Stimulated activated CD8-positive, alpha-beta memory T cell treated with anti-CD3 and anti-CD28 coated beads, Interleukin-12 subunit alpha, Interleukin-12 subunit beta, amount 100 ng/mL, for 1 hour (primary cell): ENCODE data around the gene YIPF6.
"Not testable (repeated sequence)": the region's sequence is repeated elsewhere in the genome, so short reads cannot be mapped to it uniquely, and the experiment has no call there.

ENCODE experiments used
- DNase-seq: peaks from one replicate; pipeline ENCODE4 v3.0.0-alpha.2; 2020; ENCODE audit warnings: low read depth

Gene YIPF6

DNA sequence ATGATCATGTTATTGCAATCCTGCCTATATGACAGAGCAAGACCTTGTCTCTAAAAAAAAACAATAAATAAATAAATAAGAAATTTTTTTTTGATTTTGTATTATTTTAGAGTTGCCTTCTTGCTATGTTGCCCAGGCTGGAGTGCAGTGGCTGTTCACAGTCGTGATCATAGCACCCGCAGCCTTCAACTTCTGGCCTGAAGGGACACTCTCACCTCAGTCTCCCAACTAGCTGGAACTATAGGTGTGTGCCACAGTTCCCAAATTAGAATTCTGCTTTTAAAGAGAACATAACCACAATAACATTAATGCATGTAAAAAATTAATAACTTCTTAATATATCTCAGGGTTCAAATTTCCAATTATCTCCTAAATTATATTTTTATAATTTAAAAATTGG is 7.8 kb downstream of the YIPF6 start:
- no peak for DNase-seq

DNA sequence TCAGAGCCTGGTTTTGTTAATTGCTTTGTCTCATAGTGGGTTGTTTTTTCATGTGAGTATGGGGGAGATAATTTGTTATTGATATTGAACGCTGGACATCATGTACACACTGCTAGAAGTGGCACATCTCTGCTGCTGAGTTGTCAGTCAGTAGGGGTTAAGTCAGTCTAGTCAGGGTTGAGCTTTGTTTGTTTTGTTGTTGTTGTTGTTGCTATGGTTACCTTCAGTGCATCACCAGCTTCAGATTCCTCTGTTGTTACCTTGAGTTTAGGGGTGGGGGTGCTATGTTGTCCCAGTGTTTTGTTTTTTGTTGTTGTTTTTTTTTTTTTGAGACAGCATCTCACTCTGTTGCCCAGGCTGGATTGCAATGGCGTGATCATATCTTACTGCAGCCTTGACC is 9.9 kb downstream of the YIPF6 start:
- no peak for DNase-seq

DNA sequence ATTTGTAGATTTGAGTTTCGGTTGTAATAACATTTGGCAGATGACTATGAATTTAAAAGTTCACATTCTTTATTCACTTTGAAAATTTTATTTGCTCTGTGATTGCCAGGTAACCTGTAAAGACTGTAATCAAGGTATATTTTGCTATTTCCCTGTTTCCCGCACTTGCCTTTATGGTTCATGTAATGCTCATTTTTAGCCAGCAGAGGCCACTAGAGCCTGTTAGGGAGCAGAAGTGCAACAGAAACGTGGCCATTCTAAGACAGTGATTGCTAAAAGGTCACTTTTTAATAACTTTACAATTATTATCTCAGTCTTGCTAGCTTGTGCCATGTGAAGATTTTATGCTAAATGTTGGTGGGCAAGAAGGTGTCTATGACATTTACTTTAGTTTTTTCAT is 12.4 kb downstream of the YIPF6 start:
- DNase-seq = no peak

DNA sequence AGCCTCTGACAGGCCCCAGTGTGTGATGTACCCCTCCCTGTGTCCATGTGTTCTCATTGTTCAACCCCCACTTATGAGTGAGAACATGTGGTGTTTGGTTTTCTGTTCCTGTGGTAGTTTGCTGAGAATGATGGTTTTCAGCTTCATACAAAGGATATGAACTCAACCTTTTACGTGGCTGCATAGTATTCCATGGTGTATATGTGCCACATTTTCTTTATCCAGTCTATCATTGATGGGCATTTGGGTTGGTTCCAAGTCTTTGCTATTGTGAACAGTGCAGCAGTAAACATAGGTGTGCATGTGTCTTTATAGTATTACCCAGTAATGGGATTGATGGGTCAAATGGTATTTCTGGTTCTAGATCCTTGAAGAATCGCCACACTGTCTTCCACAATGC is 25.8 kb downstream of the YIPF6 start:
- DNase-seq = not testable (repeated sequence)

DNA sequence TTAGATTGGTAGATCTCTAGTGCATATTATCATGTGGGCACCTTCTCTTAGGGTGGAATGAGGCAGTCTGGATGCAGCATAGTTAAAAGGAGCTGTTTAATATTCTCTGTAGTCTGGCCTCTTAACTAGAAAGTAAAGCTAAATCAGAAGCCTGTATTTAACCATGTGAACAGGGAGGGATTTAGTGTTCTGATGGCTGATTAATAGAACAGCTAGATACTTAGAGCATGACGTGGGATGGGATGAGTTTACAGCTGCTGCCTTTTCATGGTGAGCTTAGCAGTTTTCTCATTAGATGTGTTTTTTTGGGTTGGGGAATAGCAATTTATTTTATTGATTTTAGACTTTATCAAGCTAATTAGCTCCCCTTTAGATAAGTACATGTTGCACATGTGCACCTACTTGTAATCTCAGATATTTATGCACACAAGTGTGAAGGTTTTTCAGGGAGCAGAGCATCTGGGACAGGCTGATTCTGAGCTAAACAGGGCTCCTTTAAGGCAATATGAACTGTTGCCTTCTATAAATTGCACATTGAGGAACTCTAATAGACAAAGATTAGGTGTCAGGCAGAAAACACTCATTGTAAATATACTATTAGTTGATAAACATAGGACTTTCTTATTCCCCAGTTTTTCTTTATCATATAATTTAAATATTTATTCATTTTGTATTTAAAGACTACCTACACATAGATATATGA is 34.1 kb downstream of the YIPF6 start:
- no peak for DNase-seq

DNA sequence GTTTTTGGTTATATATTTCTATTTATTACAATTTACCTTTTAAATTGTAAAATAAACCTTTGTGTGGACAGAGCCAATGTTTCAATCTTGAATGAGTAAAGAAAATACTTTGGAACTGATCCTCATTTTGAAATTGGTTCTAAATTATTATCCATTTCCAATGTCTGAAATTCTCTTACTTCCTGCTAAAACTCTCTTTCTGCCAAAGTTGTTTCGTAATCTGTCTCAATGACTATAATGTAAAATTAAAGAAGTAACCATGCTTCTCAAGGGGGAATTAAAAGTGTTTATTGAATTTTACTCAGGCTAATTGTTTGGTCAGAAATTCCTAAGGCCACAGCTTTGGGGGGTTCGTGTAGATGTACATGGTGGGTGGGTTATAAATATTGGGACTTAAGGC is 34.8 kb downstream of the YIPF6 start:
- DNase-seq = no peak

DNA sequence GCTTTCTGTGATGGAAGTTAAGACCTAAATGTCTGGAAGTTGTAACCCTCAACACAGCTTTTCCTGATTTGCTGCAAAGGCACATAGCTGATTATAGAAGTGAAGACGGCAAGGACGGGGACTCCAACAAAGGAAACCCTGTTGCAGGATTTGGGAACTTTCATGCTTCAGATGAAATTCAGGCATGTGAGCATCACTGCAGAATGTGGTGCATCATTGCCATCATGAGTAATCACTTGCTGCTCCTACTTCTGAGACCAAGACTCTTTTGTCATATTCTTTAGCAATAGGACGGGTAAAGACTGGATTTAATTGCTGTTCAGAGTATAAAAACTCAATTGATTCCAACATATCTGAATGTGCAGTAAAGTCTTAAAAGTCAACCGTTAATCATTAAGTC is 35.8 kb downstream of the YIPF6 start:
- no peak for DNase-seq

- no peak for DNase-seq
Measured at GRCh38 chrX:68536429-68536828, 37.6 kb downstream of the YIPF6 start.

DNA sequence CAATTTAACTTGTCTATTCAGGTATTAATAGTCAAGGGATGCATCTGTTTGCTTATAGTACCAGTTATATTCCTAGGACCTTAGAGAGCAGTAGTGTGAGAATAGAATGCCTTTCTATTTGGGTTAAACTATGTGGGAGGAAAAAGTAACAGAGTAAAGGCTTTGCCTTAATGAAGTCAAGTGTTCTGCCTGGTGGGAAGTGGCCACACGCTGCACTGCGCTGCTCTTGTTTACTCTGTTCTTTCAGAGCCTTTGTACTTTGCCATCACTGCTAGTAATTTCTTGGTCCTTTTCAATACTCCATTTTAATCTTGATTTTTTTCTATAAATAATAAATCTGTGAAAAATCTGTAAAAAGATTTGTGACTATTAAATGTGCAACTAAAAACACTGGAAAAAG is 38.0 kb downstream of the YIPF6 start:
- DNase-seq = no peak

DNA sequence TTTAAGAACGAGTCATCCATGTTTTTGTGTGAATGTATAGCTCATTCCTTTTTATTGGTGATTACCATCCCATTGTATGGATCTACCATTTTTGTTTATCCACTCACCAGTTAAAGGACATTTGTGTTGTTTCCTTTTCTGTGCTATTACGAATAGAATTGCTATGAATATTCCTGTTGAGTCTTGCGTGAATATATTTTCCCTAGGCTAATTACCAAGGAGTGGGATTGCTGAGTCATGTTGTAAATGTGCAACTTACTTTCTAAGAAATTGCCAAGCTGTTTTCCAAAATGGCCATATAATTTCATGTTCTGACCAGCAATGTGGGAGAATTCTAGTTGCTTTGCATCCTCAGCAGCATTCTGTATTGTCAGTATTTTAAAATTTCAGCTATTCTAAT is 51.3 kb downstream of the YIPF6 start:
- no peak for DNase-seq

DNA sequence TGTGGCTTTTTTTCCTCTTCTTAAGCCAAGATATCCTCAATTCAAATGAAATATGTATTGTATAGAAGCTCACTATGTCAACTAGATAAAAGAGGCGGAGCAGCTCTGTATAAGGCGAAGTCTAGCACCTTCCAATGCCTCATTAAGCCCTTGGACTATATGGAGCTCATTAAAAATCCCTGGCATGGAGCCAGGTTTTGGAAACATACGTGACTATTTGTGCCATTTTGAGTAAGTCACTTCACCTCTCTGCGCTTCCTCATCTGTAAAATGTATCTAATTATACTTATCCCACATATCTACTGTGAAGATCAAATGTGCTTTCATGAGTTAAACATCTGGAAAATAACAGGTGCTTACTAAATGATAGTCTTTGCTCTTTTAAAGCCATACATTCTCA is 57.2 kb downstream of the YIPF6 start:
- DNase-seq = no peak

DNA sequence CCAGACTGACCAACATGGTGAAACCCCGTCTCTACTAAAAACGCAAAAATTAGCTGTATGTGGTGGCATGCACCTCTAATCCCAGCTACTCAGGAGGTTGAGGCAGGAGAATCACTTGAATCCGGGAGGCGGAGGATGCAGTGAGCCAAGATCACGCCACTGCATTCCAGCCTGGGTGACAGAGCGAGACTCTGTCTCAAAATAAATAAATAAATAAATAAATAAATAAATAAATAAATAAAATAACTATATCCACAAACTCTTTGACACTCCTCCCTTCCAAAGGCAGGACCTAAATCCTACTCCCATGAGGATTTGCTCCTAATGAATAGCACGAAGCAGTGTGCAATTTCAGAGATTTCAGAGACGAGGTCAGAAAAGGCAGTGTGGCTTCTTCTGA is 58.3 kb downstream of the YIPF6 start:
- not testable (repeated sequence) for DNase-seq

- not testable (repeated sequence) for DNase-seq
Measured at GRCh38 chrX:68559905-68560304, 61.1 kb downstream of the YIPF6 start.

GRCh38 chrX:68568136-68568535 is 69.3 kb downstream of the YIPF6 start:
- DNase-seq = no peak

- DNase-seq = no peak
Measured at GRCh38 chrX:68570598-68570997, 71.7 kb downstream of the YIPF6 start.

- DNase-seq = no peak
Measured at GRCh38 chrX:68571292-68571609, 72.4 kb downstream of the YIPF6 start.

- DNase-seq = no peak
Measured at GRCh38 chrX:68571610-68572311, 72.9 kb downstream of the YIPF6 start.

GRCh38 chrX:68574240-68574639 is 75.4 kb downstream of the YIPF6 start:
- DNase-seq = no peak

DNA sequence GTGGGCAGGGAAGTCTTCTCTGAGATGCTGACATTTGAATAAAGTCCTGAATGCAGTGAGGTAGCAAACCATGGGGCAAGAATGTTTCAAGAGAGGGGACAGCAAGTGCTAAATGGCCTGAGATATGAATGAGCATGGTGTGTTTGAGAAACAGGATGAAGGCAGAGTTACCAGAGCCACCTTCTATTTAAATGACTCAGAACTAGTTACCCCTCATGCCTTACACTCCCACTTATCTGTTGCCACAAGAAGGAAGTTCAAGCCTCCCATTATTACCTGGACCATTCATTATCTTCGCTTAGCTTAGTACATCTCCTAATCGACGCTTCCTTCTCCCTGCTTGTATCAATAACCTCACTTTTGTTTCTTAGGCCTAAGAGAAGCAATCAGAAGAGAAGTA is 81.0 kb downstream of the YIPF6 start:
- no peak for DNase-seq

- no peak for DNase-seq
Measured at GRCh38 chrX:68584221-68584620, 85.4 kb downstream of the YIPF6 start.
